H1 (cell line): ENCODE data around the gene CEACAM16. TPM values are rescaled to one million over a fixed set of nuclear protein-coding genes. Genes with fewer than 3 reads are reported as not detected.

Experiments
- ASH2L ChIP-seq: fragments of 200-600, 300-600 bp; sonication (generic); IDR thresholded peaks from one replicate; pipeline ENCODE4 v1.7.1; 2017; ENCODE audit warnings: low read length
- HDAC2 ChIP-seq, 2 experiments: fragments of 300-600 bp in 1 of 2; sonication (generic) in 1 of 2; IDR thresholded peaks; 2 replicates each; pipeline ENCODE4 v1.6.1; 2011 to 2012; ENCODE audit warnings: low read depth in 2 of 2, low read length in 2 of 2, mild to moderate bottlenecking in 2 of 2, moderate library complexity in 2 of 2, borderline replicate concordance in 1 of 2, inconsistent platforms in 1 of 2
- ZNF274 ChIP-seq: IDR thresholded peaks from 2 replicates; pipeline ENCODE4 v1.7.0; 2012; ENCODE audit warnings: low read length, borderline replicate concordance; ENCODE audit errors: extremely low read depth
- polyA plus RNA-seq, 7 experiments: library from polyadenylated mRNA; depleted of rRNA in 3 of 7; stranded (reverse) in 5 of 7; unstranded in 2 of 7; fragments of >200 nt in 5 of 7; fragments of 200-250 nt in 2 of 7; gene quantifications; 1 replicate in 5 of 7; 2 replicates in 1 of 7; 4 replicates in 1 of 7; pipeline versions ENCODE4 v1.2.1 to v1.2.3, GENCODE V29; 2011 to 2013; ENCODE audit warnings: missing spikeins in 2 of 7, mixed read lengths in 2 of 7
- total RNA-seq: library from RNA; stranded (reverse); fragmentation: NEBNext Ultra II Directional; extraction: Animal tissue kit (Norgen Biotek cat#: 25700); gene quantifications from 2 replicates; pipeline ENCODE4 v1.2.1, GENCODE V29; 2021

The CEACAM16 gene
- total and polyA plus RNA-seq, 2 of the 8 experiments (the other 6 are each of a cell fraction or from before 2014, with no cell fraction given): not detected

DNA sequence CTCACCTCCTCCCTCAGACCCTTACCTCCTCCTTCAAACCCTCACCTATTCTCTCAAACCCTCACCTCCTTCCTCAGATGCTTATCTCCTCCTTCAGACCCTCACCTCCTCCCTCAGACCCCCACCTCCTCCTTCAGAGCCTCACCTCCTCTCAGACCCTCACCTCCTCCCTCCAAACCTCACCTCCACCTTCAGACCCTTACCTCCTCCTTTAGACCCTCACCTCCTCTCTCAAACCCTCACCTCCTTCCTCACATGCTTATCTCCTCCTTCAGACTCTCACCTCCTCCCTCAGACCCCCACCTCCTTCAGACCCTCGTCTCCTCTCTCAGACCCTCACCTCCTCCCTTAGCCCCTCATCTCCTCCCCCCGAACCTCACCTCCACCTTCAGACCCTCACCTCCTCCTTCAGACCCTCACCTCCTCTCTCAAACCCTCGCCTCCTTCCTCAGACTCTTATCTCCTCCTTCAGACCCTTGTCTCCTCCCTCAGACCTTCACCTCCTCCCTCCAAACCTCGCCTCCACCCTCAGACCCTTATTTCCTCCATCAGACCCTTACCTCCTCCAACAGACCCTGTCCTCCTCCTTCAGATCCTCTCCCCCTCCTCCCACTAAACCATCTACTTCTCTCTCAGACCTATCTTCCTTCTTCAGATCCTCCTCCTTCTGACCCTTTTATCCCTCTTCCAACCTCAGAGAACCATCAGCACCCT is 47.1 kb downstream of the CEACAM16 start (continued):
- TF ChIP-seq ASH2L (no peak), HDAC2 (IDR thresholded peaks at IDR 0.05; ENCODE audit: borderline replicate concordance in 1 of 2, low read depth in 2 of 2, low read length in 2 of 2) (no peak), ZNF274 (no peak)
